Osteocyte (in vitro differentiated cells): ENCODE data around the gene LYSMD3. TPM values are rescaled to one million over a fixed set of nuclear protein-coding genes. Genes with fewer than 3 reads are reported as not detected.

Experiments
- DNase-seq: peaks from one replicate; pipeline ENCODE4 v3.0.0; 2021; ENCODE audit warnings: mixed read lengths; ENCODE audit not compliant: unreplicated experiment; ENCODE audit errors: extremely low spot score
- H3K27ac Mint-ChIP-seq: one replicate; pipeline ENCODE4 v1.8.0; 2021; ENCODE audit warnings: mild to moderate bottlenecking, mixed read lengths; ENCODE audit not compliant: unreplicated experiment
- H3K27me3 Mint-ChIP-seq: one replicate; pipeline ENCODE4 v1.8.0; 2021; ENCODE audit warnings: mixed read lengths; ENCODE audit not compliant: unreplicated experiment
- H3K36me3 Mint-ChIP-seq: one replicate; pipeline ENCODE4 v1.8.0; 2021; ENCODE audit warnings: mixed read lengths; ENCODE audit not compliant: unreplicated experiment
- H3K4me1 Mint-ChIP-seq: one replicate; pipeline ENCODE4 v1.8.0; 2021; ENCODE audit warnings: mixed read lengths; ENCODE audit not compliant: unreplicated experiment
- H3K4me3 Mint-ChIP-seq: one replicate; pipeline ENCODE4 v1.8.0; 2021; ENCODE audit warnings: mild to moderate bottlenecking, moderate library complexity, mixed read lengths; ENCODE audit not compliant: unreplicated experiment
- H3K9me3 Mint-ChIP-seq: one replicate; pipeline ENCODE4 v1.8.0; 2021; ENCODE audit warnings: mixed read lengths; ENCODE audit not compliant: unreplicated experiment
- CTCF ChIP-seq: fragments of 200-600 bp; sonication (generic); IDR thresholded peaks from 2 replicates; pipeline ENCODE4 v1.5.0; 2021; ENCODE audit warnings: antibody characterized with exemption, mild to moderate bottlenecking, moderate library complexity
- total RNA-seq: library from RNA; stranded (reverse); gene quantifications from 2 replicates; pipeline ENCODE4 v1.2.1, GENCODE V29; 2021

The LYSMD3 gene
- total RNA-seq, 1 donor from 2014 or later, result 20.8 TPM

- Mint-ChIP-seq H3K4me1 (peaks cover 50% of the 10 kb centered on the region), H3K4me3 (no peak overlapping the region), H3K9me3 (no peaks in the 10 kb centered on the region), H3K36me3 (no peaks in the 10 kb centered on the region), H3K27ac (no peak overlapping the region), H3K27me3 (no peaks in the 10 kb centered on the region)
- DNase-seq, result no peak
- TF ChIP-seq CTCF, result no peak
Measured at GRCh38 chr5:90479611-90480385, 49.6 kb downstream of the LYSMD3 start.

GRCh38 chr5:90477621-90478215 lies 51.7 kb downstream of the LYSMD3 start:
- TF ChIP-seq CTCF, result no peak
- H3K4me3 Mint-ChIP-seq, result peak overlapping the region; percentile 55
- H3K4me1 Mint-ChIP-seq, result peaks cover 46% of the 10 kb centered on the region
- no peaks in the 10 kb centered on the region for H3K36me3 Mint-ChIP-seq
- DNase-seq, result no peak
- H3K9me3 Mint-ChIP-seq, result no peaks in the 10 kb centered on the region
- peak overlapping the region; percentile 83 for H3K27ac Mint-ChIP-seq
- no peaks in the 10 kb centered on the region for H3K27me3 Mint-ChIP-seq

GRCh38 chr5:90477073-90477472 lies 52.3 kb downstream of the LYSMD3 start:
- peak overlapping the region; percentile 83 for H3K27ac Mint-ChIP-seq
- peaks cover 44% of the 10 kb centered on the region for H3K4me1 Mint-ChIP-seq
- H3K36me3 Mint-ChIP-seq, result no peaks in the 10 kb centered on the region
- peak overlapping the region; percentile 55 for H3K4me3 Mint-ChIP-seq
- DNase-seq, result no peak
- TF ChIP-seq CTCF, result no peak
- no peaks in the 10 kb centered on the region for H3K27me3 Mint-ChIP-seq
- no peaks in the 10 kb centered on the region for H3K9me3 Mint-ChIP-seq

- no peak for TF ChIP-seq CTCF
- Mint-ChIP-seq H3K27me3 (no peaks in the 10 kb centered on the region), H3K4me3 (no peak overlapping the region), H3K36me3 (no peaks in the 10 kb centered on the region), H3K27ac (peak overlapping the region; percentile 83), H3K9me3 (no peaks in the 10 kb centered on the region), H3K4me1 (peaks cover 44% of the 10 kb centered on the region)
- DNase-seq, result no peak
Measured at GRCh38 chr5:90476391-90476790, 53.0 kb downstream of the LYSMD3 start.

- H3K27me3 Mint-ChIP-seq, result no peaks in the 10 kb centered on the region
- no peak for TF ChIP-seq CTCF
- H3K9me3 Mint-ChIP-seq, result no peaks in the 10 kb centered on the region
- peak overlapping the region; percentile 92 for H3K27ac Mint-ChIP-seq
- peaks cover 41% of the 10 kb centered on the region for H3K4me1 Mint-ChIP-seq
- DNase-seq, result no peak
- no peaks in the 10 kb centered on the region for H3K36me3 Mint-ChIP-seq
- H3K4me3 Mint-ChIP-seq, result peak overlapping the region; percentile 96
Measured at GRCh38 chr5:90475436-90475980, 53.9 kb downstream of the LYSMD3 start.
